HT1080 (cell line): ENCODE measurements around the gene ZNF740. TPM values are rescaled to one million over a fixed set of nuclear protein-coding genes. Genes with fewer than 3 reads are reported as not detected.

Source experiments
- small RNA-seq: library from RNA; depleted of rRNA; stranded (forward); fragments of <200 nt; gene quantifications from one replicate; pipeline ENCODE3, GENCODE V24; 2014
- total RNA-seq: library from RNA; depleted of rRNA; stranded (reverse); fragments of >200 nt; shearing (Covaris generic); gene quantifications from 2 replicates; pipeline ENCODE4 v1.2.3, GENCODE V29; 2014; rRNA removed

ZNF740 gene
- total RNA-seq, 1 experiment from 2014 or later, result 15.9 TPM

Small RNAs within 50 kb of the gene (small RNA-seq; reads per million reads assigned to genes)
- gene HIGD1AP1 (not detected), gene RNU6-333P (not detected)

Other genes with a start within 250 kb of the ZNF740 start
- 358 and 373 TPM in 2 replicates for gene KRT18, start 231.6 kb upstream of the ZNF740 start, total RNA-seq
- gene EIF4B, start 174.3 kb upstream of the ZNF740 start, total RNA-seq, result 563 and 574 TPM in 2 replicates
- gene TNS2, start 130.7 kb upstream of the ZNF740 start, total RNA-seq, result 29.1 and 32.5 TPM in 2 replicates
- gene SPRYD3, start 101.3 kb upstream of the ZNF740 start, total RNA-seq, result 11.4 and 12.7 TPM in 2 replicates
- 58.5 and 72.9 TPM in 2 replicates for gene IGFBP6, start 83.1 kb upstream of the ZNF740 start, total RNA-seq
- not detected in 2 replicates for gene SOAT2, start 77.2 kb upstream of the ZNF740 start, total RNA-seq
- gene CSAD, start 203 bp downstream of the ZNF740 start, total RNA-seq, result 3.1 and 3.7 TPM in 2 replicates
- not detected in 2 replicates for gene ITGB7, start 26.5 kb downstream of the ZNF740 start, total RNA-seq
- 10.8 and 17.4 TPM in 2 replicates for gene RARG, start 51.5 kb downstream of the ZNF740 start, total RNA-seq
- gene ESPL1, start 87.6 kb downstream of the ZNF740 start, total RNA-seq, result 16.8 and 20.0 TPM in 2 replicates
- 309 and 490 TPM in 2 replicates for gene PFDN5, start 114.8 kb downstream of the ZNF740 start, total RNA-seq
- 108 and 119 TPM in 2 replicates for gene MYG1, start 119.0 kb downstream of the ZNF740 start, total RNA-seq
- gene AAAS, start 140.9 kb downstream of the ZNF740 start, total RNA-seq, result 117 and 134 TPM in 2 replicates
- gene SP7, start 155.6 kb downstream of the ZNF740 start, total RNA-seq, result 0.10 TPM in 1 of 2 replicates, not detected in the other
- gene SP1, start 199.5 kb downstream of the ZNF740 start, total RNA-seq, result 25.7 and 36.9 TPM in 2 replicates
- 0.27 TPM in 1 of 2 replicates, not detected in the other for gene AMHR2, start 243.1 kb downstream of the ZNF740 start, total RNA-seq